NCI-H187 (cell line): ENCODE measurements around the gene ARAP3.
"Not testable (repeated sequence)": the region's sequence is repeated elsewhere in the genome, so short reads cannot be mapped to it uniquely, and the experiment has no call there.

ENCODE experiments used
- DNase-seq, 2 experiments: peaks; one replicate each; lab custom pipeline; 2025; lab: John Stamatoyannopoulos, UW

Gene ARAP3

GRCh38 chr5:141613344-141613743 is 68.7 kb downstream of the ARAP3 start:
- DNase-seq = no peak

DNA sequence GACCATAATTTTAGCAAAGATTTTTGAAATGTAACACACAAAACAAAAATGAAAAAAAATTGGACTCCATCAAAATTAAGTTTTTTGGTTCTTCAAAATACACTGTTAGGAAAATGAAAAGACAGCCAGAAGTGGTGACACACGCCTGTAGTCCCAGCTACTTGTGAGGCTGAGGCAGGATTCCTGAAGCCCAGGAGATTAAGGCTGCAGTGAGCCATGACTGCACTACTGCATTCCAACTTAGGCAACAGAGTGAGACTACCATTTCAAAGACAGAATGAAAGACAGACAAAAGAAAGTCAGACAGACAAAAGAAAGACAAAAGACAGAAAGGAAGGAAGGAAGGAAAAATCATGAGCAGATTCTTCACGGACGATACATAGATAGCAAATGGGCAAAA is 70.7 kb downstream of the ARAP3 start:
- no peak for DNase-seq

DNA sequence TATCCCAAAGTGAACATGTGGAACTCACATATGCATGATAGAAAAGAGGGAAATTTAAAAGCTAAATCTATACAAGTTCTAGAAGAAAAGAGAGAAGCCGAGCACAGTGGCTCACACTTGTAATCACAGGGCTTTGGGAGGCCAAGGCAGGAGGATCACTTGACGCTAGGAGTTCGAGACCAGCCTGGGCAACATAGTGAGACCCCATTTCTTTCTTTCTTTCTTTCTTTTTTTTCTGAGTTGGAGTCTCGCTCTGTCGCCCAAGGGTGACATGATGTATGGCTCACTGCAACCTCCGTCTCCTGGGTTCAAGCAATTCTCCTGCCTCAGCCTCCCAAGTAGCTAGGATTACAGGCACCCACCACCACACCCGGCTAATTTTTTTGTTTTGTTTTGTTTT is 72.1 kb downstream of the ARAP3 start:
- DNase-seq = not testable (repeated sequence)

GRCh38 chr5:141609044-141609443 is 73.0 kb downstream of the ARAP3 start:
- DNase-seq = no peak

DNA sequence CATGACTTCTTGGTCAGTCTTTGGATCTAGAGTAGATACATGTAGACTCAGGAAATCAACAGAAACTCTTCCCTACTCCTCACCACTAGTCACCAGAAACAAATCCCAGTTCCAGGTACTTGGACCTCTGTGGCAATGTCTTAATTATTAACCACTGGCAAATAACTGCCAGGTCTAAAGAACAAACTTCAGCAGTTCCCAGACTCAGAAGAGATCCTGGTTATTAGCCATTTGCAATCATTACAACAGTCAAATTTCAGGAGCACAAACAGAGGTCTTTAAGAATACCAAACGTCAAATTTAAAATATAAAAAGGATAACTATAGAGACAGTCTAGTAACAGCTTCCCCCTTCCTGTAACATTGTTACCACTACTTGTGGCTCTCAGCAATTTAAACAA is 73.5 kb downstream of the ARAP3 start:
- no peak for DNase-seq

DNA sequence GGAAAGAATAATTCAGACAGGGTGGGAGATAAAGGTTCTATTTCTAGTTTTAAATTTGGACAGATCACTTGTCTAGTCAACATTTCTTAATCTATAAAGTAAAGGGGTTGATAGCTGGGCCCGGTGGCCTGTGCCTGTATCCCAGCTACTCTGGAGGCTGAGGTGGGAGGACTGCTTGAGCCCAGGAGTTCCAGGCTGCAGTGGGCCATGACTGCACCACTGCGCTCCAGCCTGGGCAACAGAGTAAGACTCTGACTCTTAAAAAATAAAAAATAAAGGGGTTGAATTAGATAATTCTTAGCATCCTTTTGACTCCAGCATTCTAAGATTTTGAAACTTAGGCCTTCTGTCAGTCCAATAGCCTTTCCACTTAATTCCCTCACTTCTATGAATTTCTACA is 74.0 kb downstream of the ARAP3 start:
- no peak for DNase-seq

DNA sequence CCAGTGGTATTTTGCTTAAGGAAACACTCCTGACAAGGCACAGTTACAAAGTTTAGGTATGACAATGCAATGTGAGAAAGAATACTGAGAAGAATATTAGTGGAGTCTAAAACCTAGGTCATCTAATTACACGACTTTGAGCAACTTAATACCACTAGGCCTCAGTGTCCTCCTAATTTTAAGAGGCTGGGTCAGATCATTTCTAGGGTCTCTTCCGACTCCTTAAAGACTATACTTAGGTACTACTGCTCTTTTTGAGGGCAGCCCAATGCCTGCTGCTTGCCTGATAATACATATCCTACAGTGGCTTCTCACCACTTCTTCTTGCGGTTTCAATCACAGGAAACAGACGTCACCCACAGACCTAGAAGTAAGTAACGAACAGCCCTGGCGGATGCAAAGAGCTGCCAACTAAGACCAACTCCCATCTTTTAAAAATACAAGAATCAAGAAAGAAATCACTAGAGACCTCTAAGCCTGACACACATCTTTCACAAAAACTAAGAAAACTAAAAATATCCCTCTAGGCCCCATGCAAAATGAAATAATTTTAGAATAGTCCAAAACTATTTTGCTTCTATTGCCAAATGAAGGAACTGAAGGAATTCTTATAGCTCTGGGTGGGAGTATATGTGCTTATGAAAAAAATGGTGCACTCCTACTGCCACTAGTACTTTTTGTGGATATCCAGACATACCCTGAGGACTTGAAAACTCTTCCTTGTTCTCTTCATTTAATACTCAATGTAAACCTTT is 76.3 kb downstream of the ARAP3 start:
- no peak for DNase-seq

DNA sequence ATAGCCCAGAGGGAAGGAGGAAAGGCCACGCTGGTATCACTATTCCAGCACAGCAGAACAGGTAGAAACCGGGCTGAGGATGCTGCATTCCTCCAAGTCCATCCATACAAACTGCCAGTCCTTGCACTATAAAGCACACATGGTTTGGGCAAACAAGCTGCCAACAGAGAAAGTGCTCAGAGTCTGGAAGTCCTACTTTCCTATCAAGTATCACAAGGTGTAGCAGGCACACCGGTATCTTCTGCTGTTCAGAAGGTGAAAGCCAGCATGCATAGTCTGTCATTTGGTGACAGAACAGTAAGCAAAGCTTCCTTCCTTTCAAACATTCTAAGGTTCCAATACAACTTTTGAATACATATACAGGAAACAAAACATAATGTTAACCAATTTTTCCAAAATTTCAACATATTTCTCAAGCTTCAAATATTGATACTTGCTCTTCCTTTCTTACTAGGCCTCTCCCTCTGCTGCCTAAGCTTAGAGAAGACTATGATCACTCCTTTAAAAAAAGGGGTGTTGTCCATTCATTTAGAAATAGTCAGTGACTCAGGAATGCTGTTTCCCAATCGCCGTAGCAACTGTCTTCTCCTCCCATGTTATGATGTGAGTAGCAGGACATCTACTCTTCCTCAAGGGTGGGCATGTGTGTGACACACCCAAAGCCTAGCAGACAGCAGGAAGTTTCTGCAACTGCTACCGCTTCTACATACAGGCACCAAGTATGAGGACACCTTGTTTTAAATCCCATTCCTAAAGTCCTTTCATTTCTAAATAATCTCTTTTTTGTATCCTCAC is 77.9 kb downstream of the ARAP3 start:
- DNase-seq = no peak
